ENCODE measurements around the gene LYL1.

GRCh38 chr19:13099073-13099999 lies 3.3 kb downstream of the LYL1 start:
- no peak for TF ChIP-seq SUZ12 (IDR thresholded peaks at IDR 0.05; ENCODE audit: extremely low read depth, insufficient read depth, insufficient read length)
- no peak for TF ChIP-seq ZNF274 (IDR thresholded peaks at IDR 0.05; ENCODE audit: low read depth, low read length)
- TF ChIP-seq YY1 (IDR thresholded peaks at IDR 0.05; ENCODE audit: insufficient read depth, insufficient read length) = no peak

Data from NT2/D1 (cell line).